Neural crest cell (in vitro differentiated cells): ENCODE measurements around the gene FKBP5. TPM values are rescaled to one million over a fixed set of nuclear protein-coding genes. Genes with fewer than 3 reads are reported as not detected.
"Not testable (repeated sequence)": the region's sequence is repeated elsewhere in the genome, so short reads cannot be mapped to it uniquely, and the experiment has no call there.

Experiments
- DNase-seq: peaks from one replicate; pipeline ENCODE4 v3.0.0; 2021; ENCODE audit warnings: low read depth, mixed read lengths, low spot score
- H3K27ac Mint-ChIP-seq: one replicate; pipeline ENCODE4 v1.8.0; 2021; ENCODE audit warnings: mild to moderate bottlenecking, mixed read lengths; ENCODE audit not compliant: unreplicated experiment
- H3K27me3 Mint-ChIP-seq: 2 replicates; pipeline ENCODE4 v1.8.0; 2021; ENCODE audit warnings: low read depth, mild to moderate bottlenecking, mixed read lengths
- H3K36me3 Mint-ChIP-seq: 2 replicates; pipeline ENCODE4 v1.8.0; 2021; ENCODE audit warnings: low read depth, mild to moderate bottlenecking, mixed read lengths
- H3K4me1 Mint-ChIP-seq: 2 replicates; pipeline ENCODE4 v1.8.0; 2021; ENCODE audit warnings: mixed read lengths
- H3K4me3 Mint-ChIP-seq: one replicate; pipeline ENCODE4 v1.8.0; 2021; ENCODE audit warnings: mild to moderate bottlenecking, mixed read lengths
- H3K9me3 Mint-ChIP-seq: 2 replicates; pipeline ENCODE4 v1.8.0; 2021; ENCODE audit warnings: mixed read lengths
- CTCF ChIP-seq: fragments of 200-600 bp; sonication (generic); conservative IDR thresholded peaks from 2 replicates; pipeline ENCODE4 v1.5.0; 2021; ENCODE audit warnings: antibody characterized with exemption, mild to moderate bottlenecking
- total RNA-seq: library from RNA; stranded (reverse); gene quantifications from 2 replicates; pipeline ENCODE4 v1.2.1, GENCODE V29; 2021

The FKBP5 gene
- total RNA-seq, 1 donor from 2014 or later: 39.6 TPM

- peaks cover 2% of the 10 kb centered on the region for H3K36me3 Mint-ChIP-seq
- no peaks in the 10 kb centered on the region for H3K27me3 Mint-ChIP-seq
- no peak for TF ChIP-seq CTCF
- no peak overlapping the region for H3K4me3 Mint-ChIP-seq
- H3K9me3 Mint-ChIP-seq: no peaks in the 10 kb centered on the region
- no peak overlapping the region for H3K27ac Mint-ChIP-seq
- no peak for DNase-seq
- H3K4me1 Mint-ChIP-seq: peaks cover 17% of the 10 kb centered on the region
Measured at GRCh38 chr6:35678021-35678654, 10.6 kb downstream of the FKBP5 start.

- H3K27ac Mint-ChIP-seq: no peak overlapping the region
- DNase-seq: no peak
- H3K9me3 Mint-ChIP-seq: no peaks in the 10 kb centered on the region
- no peak for TF ChIP-seq CTCF
- peaks cover 2% of the 10 kb centered on the region for H3K36me3 Mint-ChIP-seq
- H3K27me3 Mint-ChIP-seq: no peaks in the 10 kb centered on the region
- no peak overlapping the region for H3K4me3 Mint-ChIP-seq
- peaks cover 17% of the 10 kb centered on the region for H3K4me1 Mint-ChIP-seq
Measured at GRCh38 chr6:35677456-35677855, 11.3 kb downstream of the FKBP5 start.

GRCh38 chr6:35675871-35676459 lies 12.8 kb downstream of the FKBP5 start:
- H3K27ac Mint-ChIP-seq: no peak overlapping the region
- DNase-seq: no peak
- no peaks in the 10 kb centered on the region for H3K27me3 Mint-ChIP-seq
- H3K4me3 Mint-ChIP-seq: no peak overlapping the region
- H3K9me3 Mint-ChIP-seq: no peaks in the 10 kb centered on the region
- peaks cover 2% of the 10 kb centered on the region for H3K36me3 Mint-ChIP-seq
- H3K4me1 Mint-ChIP-seq: peaks cover 17% of the 10 kb centered on the region
- no peak for TF ChIP-seq CTCF

- Mint-ChIP-seq H3K27me3 (no peaks in the 10 kb centered on the region), H3K27ac (no peak overlapping the region), H3K4me3 (no peak overlapping the region), H3K36me3 (peaks cover 2% of the 10 kb centered on the region), H3K4me1 (peaks cover 21% of the 10 kb centered on the region), H3K9me3 (no peaks in the 10 kb centered on the region)
- no peak for DNase-seq
- TF ChIP-seq CTCF: no peak
Measured at GRCh38 chr6:35674594-35674993, 14.1 kb downstream of the FKBP5 start.

- Mint-ChIP-seq H3K4me3 (no peak overlapping the region), H3K36me3 (no peaks in the 10 kb centered on the region), H3K27me3 (no peaks in the 10 kb centered on the region), H3K4me1 (peaks cover 28% of the 10 kb centered on the region), H3K27ac (no peak overlapping the region), H3K9me3 (no peaks in the 10 kb centered on the region)
- no peak for TF ChIP-seq CTCF
- DNase-seq: no peak
Measured at GRCh38 chr6:35673755-35674154, 15.0 kb downstream of the FKBP5 start.

GRCh38 chr6:35673284-35673666 lies 15.4 kb downstream of the FKBP5 start:
- H3K36me3 Mint-ChIP-seq, H3K9me3 Mint-ChIP-seq, H3K4me3 Mint-ChIP-seq, H3K27ac Mint-ChIP-seq, DNase-seq, H3K27me3 Mint-ChIP-seq: not testable (repeated sequence)
- H3K4me1 Mint-ChIP-seq: peaks cover 28% of the 10 kb centered on the region

- H3K36me3 Mint-ChIP-seq, H3K9me3 Mint-ChIP-seq, H3K27me3 Mint-ChIP-seq, DNase-seq, H3K27ac Mint-ChIP-seq, H3K4me3 Mint-ChIP-seq: not testable (repeated sequence)
- peaks cover 12% of the 10 kb centered on the region for H3K4me1 Mint-ChIP-seq
Measured at GRCh38 chr6:35670453-35670852, 18.3 kb downstream of the FKBP5 start.
